ENCODE data around the gene SKIC8.

DNA sequence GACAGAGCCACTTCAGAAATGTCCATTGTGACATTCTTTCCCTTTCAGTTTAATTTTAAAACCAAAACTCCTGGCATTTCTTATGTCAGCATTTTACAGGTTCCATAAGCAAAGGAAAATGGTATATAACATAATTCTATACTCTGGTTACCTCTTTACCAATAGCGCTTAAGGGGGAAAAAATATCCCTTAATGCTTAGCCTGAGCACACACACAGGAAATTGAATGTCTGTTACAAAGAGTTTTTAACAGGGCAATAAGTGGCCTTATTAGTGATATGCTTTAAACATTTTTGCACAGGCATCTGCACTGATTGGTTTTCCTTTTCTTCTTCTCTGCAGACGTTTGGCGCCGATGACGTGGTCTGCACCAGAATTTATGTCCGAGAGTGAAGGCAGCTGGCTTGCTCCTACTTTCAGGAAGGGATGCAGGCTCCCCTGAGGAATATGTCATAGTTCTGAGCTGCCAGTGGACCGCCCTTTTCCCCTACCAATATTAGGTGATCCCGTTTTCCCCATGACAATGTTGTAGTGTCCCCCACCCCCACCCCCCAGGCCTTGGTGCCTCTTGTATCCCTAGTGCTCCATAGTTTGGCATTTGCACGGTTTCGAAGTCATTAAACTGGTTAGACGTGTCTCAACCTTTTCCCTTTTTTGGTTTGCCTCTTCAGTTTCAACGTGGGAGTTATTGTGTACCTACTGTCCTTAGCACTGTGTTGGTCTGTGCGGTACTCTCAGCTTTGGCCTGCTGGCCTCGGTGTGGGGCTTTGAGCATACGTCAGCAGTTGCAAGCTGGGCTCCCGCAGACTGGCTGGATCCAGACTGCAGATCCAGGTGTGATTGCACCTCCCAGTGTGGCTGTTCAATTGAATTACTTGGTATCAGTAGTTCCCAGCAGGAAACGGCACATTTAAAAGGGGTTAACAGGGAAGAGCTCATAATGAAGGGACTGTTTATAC is 48.5 kb upstream of the SKIC8 start:
- TF ChIP-seq TAF1 (IDR thresholded peaks at IDR 0.05; ENCODE audit: borderline replicate concordance, low read depth, low read length) = no peak
- no peak for TF ChIP-seq POLR2AphosphoS5 (IDR thresholded peaks at IDR 0.05; ENCODE audit: low read depth, low read length)
- no peak for TF ChIP-seq POLR2A (IDR thresholded peaks at IDR 0.05; ENCODE audit: low read depth, low read length)

Data from GM12892 (cell line).